B cell (primary cell): ENCODE results near the gene ATF3. TPM values are rescaled to one million over a fixed set of nuclear protein-coding genes. Genes with fewer than 3 reads are reported as not detected.
A peak's percentile ranks its signal among the peaks of the same experiment; 100 is the strongest.

ENCODE experiments used
- ATAC-seq: fragments of 200-7000 bp; cut with Tn5 transposase; one replicate; pipeline ENCODE4 v1.10.0; 2021; ENCODE audit warnings: low read depth, mild to moderate bottlenecking, moderate number of reproducible peaks, moderate library complexity
- CTCF ChIA-PET: fragments of 350-600 bp; sonication (Branson Sonifier 250); formaldehyde crosslinking; loops from one replicate; lab custom pipeline; 2021; ENCODE audit warnings: antibody characterized with exemption, inconsistent platforms; lab: Charles Lee
- POLR2A ChIA-PET: fragments of 350-600 bp; sonication (Branson Sonifier 250); formaldehyde crosslinking; loops from one replicate; lab custom pipeline; 2021; ENCODE audit warnings: antibody characterized with exemption; lab: Charles Lee
- DNase-seq: peaks from one replicate; pipeline ENCODE4 v3.0.0; 2013
- H2AFZ ChIP-seq: 2 replicates; pipeline ENCODE4 v1.6.1; 2012; ENCODE audit warnings: mild to moderate bottlenecking, low read depth, low read length; ENCODE audit not compliant: insufficient read depth, poor library complexity, severe bottlenecking
- H3K27ac ChIP-seq, 2 donors: 1 replicate in 1 of 2; 2 replicates in 1 of 2; pipeline ENCODE4 v1.5.1; 2012 to 2013; ENCODE audit warnings: low read length in 2 of 2, mild to moderate bottlenecking in 2 of 2, moderate library complexity in 1 of 2
- H3K27me3 ChIP-seq, 4 experiments: fragments of 200-600 bp in 1 of 4; sonication (generic) in 1 of 4; replicated peaks in 1 of 4; 1 replicate in 2 of 4; 2 replicates in 2 of 4; pipeline versions ENCODE4 v1.6.1 to v1.7.0; 2013 to 2016; ENCODE audit warnings: low read length in 3 of 4, mild to moderate bottlenecking in 2 of 4, mixed read lengths in 1 of 4, moderate library complexity in 1 of 4; ENCODE audit not compliant: insufficient read depth in 4 of 4, control insufficient read depth in 3 of 4; ENCODE audit errors: control extremely low read depth in 1 of 4
- H3K36me3 ChIP-seq, 2 experiments: replicated peaks in 1 of 2; 1 replicate in 1 of 2; 2 replicates in 1 of 2; pipeline versions ENCODE4 v1.6.1 to v1.7.1; 2013; ENCODE audit warnings: low read length in 1 of 2; ENCODE audit not compliant: insufficient read depth in 2 of 2, control insufficient read depth in 1 of 2; ENCODE audit errors: control extremely low read depth in 1 of 2, extremely low read depth in 1 of 2
- H3K4me1 ChIP-seq, 2 donors: fragments of 200-600 bp in 1 of 2; sonication (generic) in 1 of 2; 1 replicate in 1 of 2; 2 replicates in 1 of 2; pipeline versions ENCODE4 v1.5.1 to v1.6.1; 2013 to 2017; ENCODE audit warnings: low read length in 2 of 2; ENCODE audit not compliant: control insufficient read depth in 2 of 2, insufficient read depth in 2 of 2
- H3K4me2 ChIP-seq: replicated peaks from 2 replicates; pipeline ENCODE3; 2012; ENCODE audit warnings: mild to moderate bottlenecking, low read depth, low read length; ENCODE audit not compliant: poor library complexity, severe bottlenecking
- H3K4me3 ChIP-seq, 5 experiments: fragments of 200-600 bp in 1 of 5; sonication (generic) in 1 of 5; 1 replicate in 3 of 5; 2 replicates in 2 of 5; pipeline versions ENCODE4 v1.5.1 to v1.7.0; 2011 to 2016; ENCODE audit warnings: low read length in 4 of 5, mild to moderate bottlenecking in 4 of 5, low read depth in 2 of 5, control low read depth in 1 of 5, moderate library complexity in 1 of 5; ENCODE audit not compliant: insufficient read depth in 1 of 5; ENCODE audit errors: control extremely low read depth in 1 of 5, extremely low read depth in 1 of 5
- H3K79me2 ChIP-seq: fragments of 200-600 bp; sonication (generic); one replicate; pipeline ENCODE4 v1.6.0; 2016; ENCODE audit warnings: low read length; ENCODE audit not compliant: control insufficient read depth, insufficient read depth
- H3K9ac ChIP-seq: fragments of 200-600 bp; sonication (generic); 2 replicates; pipeline ENCODE4 v1.6.1; 2017; ENCODE audit warnings: mild to moderate bottlenecking, low read length, moderate library complexity
- H3K9me3 ChIP-seq, 3 donors: one replicate each; pipeline versions ENCODE4 v1.6.1 to v1.7.1; 2013; ENCODE audit warnings: low read length in 2 of 3; ENCODE audit not compliant: control insufficient read depth in 2 of 3, insufficient read depth in 1 of 3; ENCODE audit errors: control extremely low read depth in 1 of 3
- H4K20me1 ChIP-seq: 2 replicates; pipeline ENCODE4 v1.6.0; 2012; ENCODE audit warnings: mild to moderate bottlenecking, low read length; ENCODE audit not compliant: insufficient read depth, control insufficient read depth, poor library complexity, severe bottlenecking
- H3K27ac Mint-ChIP-seq: one replicate; pipeline ENCODE4 v1.8.0; 2021; ENCODE audit warnings: mixed read lengths
- H3K27me3 Mint-ChIP-seq: one replicate; pipeline ENCODE4 v1.8.0; 2021; ENCODE audit warnings: mixed read lengths
- H3K4me1 Mint-ChIP-seq: one replicate; pipeline ENCODE4 v1.8.0; 2021; ENCODE audit warnings: mixed read lengths
- H3K4me3 Mint-ChIP-seq: one replicate; pipeline ENCODE4 v1.8.0; 2021; ENCODE audit warnings: mixed read lengths
- H3K9me3 Mint-ChIP-seq: one replicate; pipeline ENCODE4 v1.8.0; 2022; ENCODE audit warnings: mixed read lengths; ENCODE audit not compliant: insufficient read depth
- CTCF ChIP-seq: fragments of 200-600 bp; IDR thresholded peaks from one replicate; pipeline ENCODE4 v1.8.0; 2022; ENCODE audit warnings: antibody characterized with exemption, mild to moderate bottlenecking
- EZH2 ChIP-seq: IDR thresholded peaks from 2 replicates; pipeline ENCODE4 v1.6.1; 2012; ENCODE audit warnings: borderline replicate concordance, low read depth, mild to moderate bottlenecking, moderate library complexity, low read length; ENCODE audit not compliant: insufficient read depth, poor library complexity, severe bottlenecking
- WGBS: methylation state at CpG from one replicate; pipeline ENCODE4 v1.1.5; 2013; ENCODE audit warnings: missing lambda C conversion rate; ENCODE audit not compliant: insufficient coverage; 5-methylcytosine and 5-hydroxymethylcytosine counted together
- intact Hi-C: fragments of 100-400 bp; cut with micrococcal nuclease; formaldehyde crosslinking; loops from one replicate; pipeline ENCODE4 v1.10.0; 2022
- polyA plus RNA-seq: library from polyadenylated mRNA; depleted of rRNA; stranded (reverse); fragments of >200 nt; gene quantifications from 2 replicates; pipeline ENCODE4 v1.2.3, GENCODE V29; 2012
- total RNA-seq, 2 donors: library from RNA; stranded (reverse); fragments of 120-200 nt in 1 of 2; gene quantifications; 1 replicate in 1 of 2; 2 replicates in 1 of 2; pipeline versions ENCODE4 v1.2.3 to v1.2.4, GENCODE V29; 2013 to 2022

Gene ATF3
- total and polyA plus RNA-seq, 2 donors (not counting 1 experiment from before 2014, with no cell fraction given), result 4.5 to 42.3 TPM

- Histone ChIP-seq H3K9me3 (no peaks in the 10 kb centered on the region), H3K79me2 (no peaks in the 10 kb centered on the region), H3K27me3 (peaks cover 0 to 14% (median 0%) of the 10 kb centered on the region in 4 experiments), H3K4me2 (no peak overlapping the region), H3K36me3 (no peaks in the 10 kb centered on the region), H3K9ac (no peak overlapping the region), H4K20me1 (no peaks in the 10 kb centered on the region), H3K4me3 (no peak overlapping the region), H3K4me1 (peaks cover 15 to 37% of the 10 kb centered on the region in 2 donors), H2AFZ (no peak overlapping the region), H3K27ac (no peak overlapping the region)
- Mint-ChIP-seq H3K4me3 (no peak overlapping the region), H3K4me1 (peaks cover 28% of the 10 kb centered on the region), H3K27me3 (no peaks in the 10 kb centered on the region), H3K9me3 (no peaks in the 10 kb centered on the region), H3K27ac (no peak overlapping the region)
- POLR2A ChIA-PET, result no interaction called here
- intact Hi-C loops, result no loop called here
- TF ChIP-seq CTCF, result no peak
- no peak for TF ChIP-seq EZH2
- WGBS, result 77% methylated on average over 7 of the region's 9 CpGs
- DNase-seq, result peak; percentile 22
- CTCF ChIA-PET, result interaction anchor here (0.8 to 3.1 kb wide), 12 partner anchors 8 to 329 kb away, joined by 3 to 18 read pairs (median 4); no protein-coding TSS in a partner anchor
- no peak for ATAC-seq
These were observed 58.9 kb downstream of the ATF3 start for GRCh38 chr1:212667223-212668139.

GRCh38 chr1:212668477-212668876 is 59.9 kb downstream of the ATF3 start:
- H3K4me1 Mint-ChIP-seq, result peaks cover 28% of the 10 kb centered on the region
- no peak overlapping the region for H2AFZ ChIP-seq
- CTCF ChIA-PET, result interaction anchor here (0.7 to 3.1 kb wide), 11 partner anchors 9 to 326 kb away, joined by 3 to 18 read pairs (median 3); no protein-coding TSS in a partner anchor
- no peak overlapping the region for H3K4me3 ChIP-seq
- DNase-seq, result no peak
- ATAC-seq, result no peak
- H3K27me3 ChIP-seq, result peaks cover 0 to 14% (median 0%) of the 10 kb centered on the region in 4 experiments
- H3K4me1 ChIP-seq, result peaks cover 15 to 37% of the 10 kb centered on the region in 2 donors
- no peaks in the 10 kb centered on the region for H3K79me2 ChIP-seq
- H3K27ac Mint-ChIP-seq, result no peak overlapping the region
- intact Hi-C loops, result no loop called here
- no peaks in the 10 kb centered on the region for H4K20me1 ChIP-seq
- POLR2A ChIA-PET, result no interaction called here
- no peaks in the 10 kb centered on the region for H3K27me3 Mint-ChIP-seq
- H3K36me3 ChIP-seq, result no peaks in the 10 kb centered on the region
- no peaks in the 10 kb centered on the region for H3K9me3 ChIP-seq
- no peak for TF ChIP-seq CTCF
- no peak overlapping the region for H3K4me2 ChIP-seq
- H3K9ac ChIP-seq, result no peak overlapping the region
- WGBS, result 91% methylated on average over 4 of the region's 5 CpGs
- H3K27ac ChIP-seq, result no peak overlapping the region
- H3K9me3 Mint-ChIP-seq, result no peaks in the 10 kb centered on the region
- no peak overlapping the region for H3K4me3 Mint-ChIP-seq
